Measurements from ENCODE around the gene SLC4A2.

Gene SLC4A2

GRCh38 chr7:151045967-151046366, 13.4 kb upstream of the SLC4A2 start:
- no peak for DNase-seq (ENCODE audit: low read depth)

GRCh38 chr7:151046603-151047573, 12.5 kb upstream of the SLC4A2 start:
- no peak for DNase-seq (ENCODE audit: low read depth)

- no peak for DNase-seq (ENCODE audit: low read depth)
These were observed 11.2 kb upstream of the SLC4A2 start, which contains the start of gene ASIC3 for GRCh38 chr7:151047976-151048815. Gene ASIC3, plus strand, starts transcription at chr7:151048531. Its CDS starts 355 bp downstream, at chr7:151048886.

GRCh38 chr7:151048911-151049463, 10.4 kb upstream of the SLC4A2 start:
- no peak for DNase-seq (ENCODE audit: low read depth)

- DNase-seq (ENCODE audit: low read depth) = no peak
These were observed 8.3 kb upstream of the SLC4A2 start for GRCh38 chr7:151051108-151051507.

- no peak for DNase-seq (ENCODE audit: low read depth)
These were observed 6.3 kb upstream of the SLC4A2 start for GRCh38 chr7:151053096-151053495.

- no peak for DNase-seq (ENCODE audit: low read depth)
These were observed 5.6 kb upstream of the SLC4A2 start for GRCh38 chr7:151053751-151054150.

- no peak for DNase-seq (ENCODE audit: low read depth)
These were observed 3.1 kb upstream of the SLC4A2 start for GRCh38 chr7:151056283-151056665.

- DNase-seq (ENCODE audit: low read depth) = no peak
These were observed 2.5 kb upstream of the SLC4A2 start for GRCh38 chr7:151056666-151057505.

- DNase-seq (ENCODE audit: low read depth) = no peak
These were observed 1.8 kb upstream of the SLC4A2 start, which contains the start of gene CDK5 for GRCh38 chr7:151057506-151057988. Gene CDK5, minus strand, starts transcription at chr7:151057897. Its CDS starts 49 bp downstream, at chr7:151057848.

- DNase-seq (ENCODE audit: low read depth) = peak; percentile 93
These were observed 1.2 kb upstream of the SLC4A2 start for GRCh38 chr7:151057989-151058780.

- DNase-seq (ENCODE audit: low read depth) = no peak
These were observed 515 bp upstream of the SLC4A2 start for GRCh38 chr7:151058781-151059366.

- no peak for DNase-seq (ENCODE audit: low read depth)
These were observed 675 bp downstream of the SLC4A2 start for GRCh38 chr7:151060113-151060415.

- DNase-seq (ENCODE audit: low read depth) = no peak
These were observed 1.2 kb downstream of the SLC4A2 start for GRCh38 chr7:151060416-151061212.

- DNase-seq (ENCODE audit: low read depth) = no peak
These were observed 2.1 kb downstream of the SLC4A2 start for GRCh38 chr7:151061213-151062110.

GRCh38 chr7:151062111-151062398, 2.7 kb downstream of the SLC4A2 start:
- DNase-seq (ENCODE audit: low read depth) = no peak

GRCh38 chr7:151062399-151063211, 3.2 kb downstream of the SLC4A2 start:
- no peak for DNase-seq (ENCODE audit: low read depth)

- no peak for DNase-seq (ENCODE audit: low read depth)
These were observed 3.8 kb downstream of the SLC4A2 start for GRCh38 chr7:151063212-151063561.

All from stimulated activated CD8-positive, alpha-beta memory T cell treated with anti-CD3 and anti-CD28 coated beads, Interleukin-15, amount 100 ng/mL, for 1 hour (primary cell).